ENCODE measurements around the gene HMG20A. TPM values are rescaled to one million over a fixed set of nuclear protein-coding genes. Genes with fewer than 3 reads are reported as not detected.

The HMG20A gene
- total RNA-seq, 1 experiment from 2014 or later, result 60.2 TPM

- H3K36me3 Mint-ChIP-seq (ENCODE audit: insufficient read depth in 1 of 3, low read depth in 3 of 3), result peaks cover 10 to 19% (median 19%) of the 10 kb centered on the region in 3 experiments; a peak in 6 of 7 replicates
- no peak overlapping the region for H2AFZ ChIP-seq (ENCODE audit: low read length)
- DNase-seq, result no peak
- no peak overlapping the region for H4K91ac ChIP-seq (ENCODE audit: insufficient read length, low read depth, low read length)
- no peak overlapping the region for H2AK5ac ChIP-seq (ENCODE audit: insufficient read length, low read length)
- H3K79me2 ChIP-seq (ENCODE audit: insufficient read depth, low read length), result no peaks in the 10 kb centered on the region
- peak overlapping the region in 1 of 3 experiments; percentile 26; a peak in 2 of 7 replicates for H3K27ac Mint-ChIP-seq
- no peak overlapping the region for H2BK15ac ChIP-seq (ENCODE audit: low read depth, low read length)
- TF ChIP-seq CTCF (conservative IDR thresholded peaks at IDR 0.05), result no peak
- H3K4ac ChIP-seq (ENCODE audit: low read depth, low read length), result no peak overlapping the region
- no peak overlapping the region for H3K23ac ChIP-seq (ENCODE audit: insufficient read length, low read depth, low read length)
- no peak overlapping the region for H3K9ac ChIP-seq (ENCODE audit: extremely low read depth, insufficient read length, low read length)
- H4K5ac ChIP-seq (ENCODE audit: insufficient read length, low read depth, low read length), result no peak overlapping the region
- H3K4me1 ChIP-seq (ENCODE audit: insufficient read depth, low read length), result no peaks in the 10 kb centered on the region; the same call in 1 of the 2 replicates
- H3K23me2 ChIP-seq (ENCODE audit: insufficient read length, low read depth, low read length, poor library complexity, severe bottlenecking), result no peaks in the 10 kb centered on the region
- H3K27me3 ChIP-seq (ENCODE audit: insufficient read depth, low read length), result no peaks in the 10 kb centered on the region
- H2BK20ac ChIP-seq (ENCODE audit: low read depth, low read length, poor library complexity, severe bottlenecking), result no peak overlapping the region
- H3T11ph ChIP-seq (ENCODE audit: low read length), result no peak overlapping the region
- H3K79me1 ChIP-seq (ENCODE audit: insufficient read depth, low read depth, low read length, poor library complexity, severe bottlenecking), result peaks cover 2% of the 10 kb centered on the region
- no peaks in the 10 kb centered on the region for H3K9me3 ChIP-seq (ENCODE audit: control insufficient read depth, low read depth, low read length)
- peaks cover 0 to 3% of the 10 kb centered on the region in 2 experiments; a peak in 1 of 5 replicates for H3K9me3 Mint-ChIP-seq
- no peak overlapping the region for H3K14ac ChIP-seq (ENCODE audit: insufficient read depth, low read length)
- no peak overlapping the region for H3K4me2 ChIP-seq (ENCODE audit: insufficient read depth, insufficient read length, low read length)
- no peak overlapping the region for H3K27ac ChIP-seq (ENCODE audit: insufficient read length, low read depth, low read length)
- H3K56ac ChIP-seq (ENCODE audit: insufficient read length, low read depth, low read length), result no peak overlapping the region
- H3K4me1 Mint-ChIP-seq, result peaks cover 11% of the 10 kb centered on the region in 2 experiments
- H2BK12ac ChIP-seq (ENCODE audit: insufficient read length, low read depth, low read length), result no peak overlapping the region
- no peak overlapping the region for H3K18ac ChIP-seq (ENCODE audit: insufficient read length, low read depth, low read length)
- no peak overlapping the region for H2BK120ac ChIP-seq (ENCODE audit: low read depth, low read length, poor library complexity, severe bottlenecking)
- WGBS (ENCODE audit: extremely low coverage, insufficient read length, low lambda C conversion rate), result no CpG with 5 or more reads among the region's 3 CpGs
- no peak overlapping the region for H3K4me3 Mint-ChIP-seq
- H3K27me3 Mint-ChIP-seq (ENCODE audit: low read depth), result no peaks in the 10 kb centered on the region
- no peak overlapping the region for H2BK5ac ChIP-seq (ENCODE audit: insufficient read length, low read length)
- H4K20me1 ChIP-seq (ENCODE audit: control insufficient read depth, insufficient read depth, insufficient read length), result no peaks in the 10 kb centered on the region
- H4K8ac ChIP-seq (replicated peaks; ENCODE audit: insufficient read length, low read depth, low read length), result no peak overlapping the region
Measured at GRCh38 chr15:77455696-77456321, 35.1 kb downstream of the HMG20A start.

Measured in H9 (cell line).